Measurements from ENCODE around the gene ANO5. TPM values are rescaled to one million over a fixed set of nuclear protein-coding genes. Genes with fewer than 3 reads are reported as not detected.

The ANO5 gene
- total RNA-seq, 1 donor from 2014 or later = 16.5 TPM

DNA sequence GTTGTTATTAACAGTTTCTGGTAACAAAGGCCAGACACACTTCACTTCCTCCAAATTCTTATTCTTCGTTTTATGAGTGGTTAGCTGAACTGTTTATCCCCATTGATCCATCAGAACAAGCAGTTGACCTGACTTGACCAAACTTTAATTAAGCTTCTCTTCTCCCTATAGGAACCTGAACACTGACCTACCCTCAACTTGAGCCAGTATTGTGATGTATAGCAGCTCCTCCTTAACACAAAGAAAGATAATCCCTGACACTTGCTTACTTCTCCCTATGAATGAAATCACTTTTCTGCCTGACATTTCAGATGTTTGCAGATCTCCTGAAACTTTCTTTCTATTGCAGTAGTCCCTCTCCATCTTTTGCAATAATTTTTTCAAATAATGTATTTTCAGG is 41.9 kb downstream of the ANO5 start:
- H3K27me3 ChIP-seq = no peaks in the 10 kb centered on the region
- no peak overlapping the region for H3K4me3 ChIP-seq
- DNase-seq (ENCODE audit: low spot score) = peak; percentile 33
- Mint-ChIP-seq H3K36me3 (peaks cover 8% of the 10 kb centered on the region), H3K4me3 (no peak overlapping the region), H3K4me1 (peaks cover 16% of the 10 kb centered on the region), H3K27me3 (ENCODE audit: insufficient read depth, low read depth) (no peaks in the 10 kb centered on the region), H3K9me3 (no peaks in the 10 kb centered on the region), H3K27ac (no peak overlapping the region)
- no peaks in the 10 kb centered on the region for H3F3A ChIP-seq (ENCODE audit: low read depth)
- H3K36me3 ChIP-seq = no peaks in the 10 kb centered on the region
- H3K9me3 ChIP-seq (ENCODE audit: low read depth) = no peaks in the 10 kb centered on the region
- no peaks in the 10 kb centered on the region for H3K79me2 ChIP-seq (ENCODE audit: low read depth)
- peaks cover 16% of the 10 kb centered on the region for H3K4me1 ChIP-seq
- H3K9ac ChIP-seq = no peak overlapping the region
- peak overlapping the region; percentile 39 for H3K4me2 ChIP-seq
- no peak overlapping the region for H2AFZ ChIP-seq (replicated peaks)
- no peak overlapping the region for H3K27ac ChIP-seq
- TF ChIP-seq EZH2phosphoT487 (IDR thresholded peaks at IDR 0.05) (no peak), EZH2 (IDR thresholded peaks at IDR 0.05) (no peak)
- TF ChIP-seq, protein P1, sequence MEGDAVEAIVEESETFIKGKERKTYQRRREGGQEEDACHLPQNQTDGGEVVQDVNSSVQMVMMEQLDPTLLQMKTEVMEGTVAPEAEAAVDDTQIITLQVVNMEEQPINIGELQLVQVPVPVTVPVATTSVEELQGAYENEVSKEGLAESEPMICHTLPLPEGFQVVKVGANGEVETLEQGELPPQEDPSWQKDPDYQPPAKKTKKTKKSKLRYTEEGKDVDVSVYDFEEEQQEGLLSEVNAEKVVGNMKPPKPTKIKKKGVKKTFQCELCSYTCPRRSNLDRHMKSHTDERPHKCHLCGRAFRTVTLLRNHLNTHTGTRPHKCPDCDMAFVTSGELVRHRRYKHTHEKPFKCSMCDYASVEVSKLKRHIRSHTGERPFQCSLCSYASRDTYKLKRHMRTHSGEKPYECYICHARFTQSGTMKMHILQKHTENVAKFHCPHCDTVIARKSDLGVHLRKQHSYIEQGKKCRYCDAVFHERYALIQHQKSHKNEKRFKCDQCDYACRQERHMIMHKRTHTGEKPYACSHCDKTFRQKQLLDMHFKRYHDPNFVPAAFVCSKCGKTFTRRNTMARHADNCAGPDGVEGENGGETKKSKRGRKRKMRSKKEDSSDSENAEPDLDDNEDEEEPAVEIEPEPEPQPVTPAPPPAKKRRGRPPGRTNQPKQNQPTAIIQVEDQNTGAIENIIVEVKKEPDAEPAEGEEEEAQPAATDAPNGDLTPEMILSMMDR (IDR thresholded peaks at IDR 0.05) = no peak
- no peaks in the 10 kb centered on the region for H4K20me1 ChIP-seq (ENCODE audit: low read depth)

DNA sequence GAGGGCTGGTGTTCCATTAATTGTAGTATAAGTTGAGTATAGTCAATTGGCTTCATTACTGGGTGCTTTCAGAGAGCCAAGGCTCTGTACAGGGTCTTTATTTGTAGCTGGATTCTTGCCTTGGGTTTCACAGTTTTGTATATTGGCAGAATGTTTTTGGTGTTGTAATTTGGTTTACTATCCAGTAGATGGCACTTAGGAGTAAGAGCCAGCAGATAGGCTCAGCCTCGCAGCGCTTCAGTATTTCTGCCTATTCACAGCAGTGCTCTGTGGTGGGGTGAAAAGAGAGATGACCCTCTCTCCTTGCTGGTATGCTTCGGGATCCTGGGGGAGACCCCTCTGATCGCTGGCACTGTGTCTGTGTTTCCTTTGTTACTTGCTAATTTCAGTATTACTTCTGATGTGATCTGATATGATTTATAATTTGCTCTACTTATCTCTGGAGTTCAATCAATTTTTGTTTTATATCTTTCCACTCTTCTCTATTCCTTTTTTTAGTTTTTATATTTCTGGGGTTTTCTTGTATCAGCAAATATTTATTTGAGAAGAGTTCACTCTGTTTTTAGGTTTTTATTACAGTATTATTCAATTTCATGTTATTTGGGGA is 52.2 kb downstream of the ANO5 start:
- TF ChIP-seq, protein P1 (IDR thresholded peaks at IDR 0.05) = peak; percentile 66
- no peak for TF ChIP-seq EZH2 (IDR thresholded peaks at IDR 0.05)
- peaks cover 3% of the 10 kb centered on the region for H3K27me3 Mint-ChIP-seq (ENCODE audit: insufficient read depth, low read depth)
- H3K9me3 ChIP-seq (ENCODE audit: low read depth) = no peaks in the 10 kb centered on the region
- no peaks in the 10 kb centered on the region for H3K4me1 ChIP-seq
- H3K4me3 Mint-ChIP-seq = no peak overlapping the region
- no peaks in the 10 kb centered on the region for H3K27me3 ChIP-seq
- no peak overlapping the region for H3K27ac ChIP-seq
- H3K36me3 ChIP-seq = no peaks in the 10 kb centered on the region
- H4K20me1 ChIP-seq (ENCODE audit: low read depth) = no peaks in the 10 kb centered on the region
- no peak overlapping the region for H3K4me3 ChIP-seq
- no peaks in the 10 kb centered on the region for H3K9me3 Mint-ChIP-seq
- peaks cover 17% of the 10 kb centered on the region for H3K36me3 Mint-ChIP-seq
- no peak overlapping the region for H3K4me2 ChIP-seq
- no peaks in the 10 kb centered on the region for H3K79me2 ChIP-seq (ENCODE audit: low read depth)
- no peak overlapping the region for H2AFZ ChIP-seq (replicated peaks)
- no peaks in the 10 kb centered on the region for H3F3A ChIP-seq (ENCODE audit: low read depth)
- DNase-seq (ENCODE audit: low spot score) = peak; percentile 79
- H3K4me1 Mint-ChIP-seq = no peaks in the 10 kb centered on the region
- no peak overlapping the region for H3K27ac Mint-ChIP-seq
- no peak overlapping the region for H3K9ac ChIP-seq

DNA sequence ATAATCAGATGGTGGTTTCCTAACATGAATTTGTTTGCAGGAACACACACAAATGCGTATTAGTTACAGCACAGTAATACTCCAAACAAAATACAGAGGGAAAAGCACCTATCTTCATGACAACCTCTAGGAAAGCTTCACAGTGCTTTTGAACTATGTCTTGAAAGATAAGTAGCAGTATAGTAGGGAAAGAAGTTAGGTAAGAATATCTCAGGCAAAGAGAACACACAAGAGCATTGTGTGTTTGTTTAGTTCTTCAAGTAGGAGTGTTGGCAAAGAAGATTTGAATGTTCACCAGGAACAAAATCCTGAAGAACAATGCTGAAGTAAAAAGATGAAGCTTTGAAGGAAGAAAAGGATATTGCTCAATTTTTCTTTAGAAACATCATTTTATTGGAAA is 54.1 kb downstream of the ANO5 start:
- Histone ChIP-seq H3K9ac (no peak overlapping the region), H3K4me2 (no peak overlapping the region), H3K27me3 (no peaks in the 10 kb centered on the region), H3K9me3 (ENCODE audit: low read depth) (no peaks in the 10 kb centered on the region), H4K20me1 (ENCODE audit: low read depth) (no peaks in the 10 kb centered on the region), H3K79me2 (ENCODE audit: low read depth) (no peaks in the 10 kb centered on the region), H2AFZ (replicated peaks) (no peak overlapping the region), H3K4me1 (no peaks in the 10 kb centered on the region), H3K4me3 (no peak overlapping the region), H3K36me3 (no peaks in the 10 kb centered on the region), H3K27ac (no peak overlapping the region), H3F3A (ENCODE audit: low read depth) (no peaks in the 10 kb centered on the region)
- Mint-ChIP-seq H3K9me3 (no peaks in the 10 kb centered on the region), H3K36me3 (peaks cover 10% of the 10 kb centered on the region), H3K4me1 (no peaks in the 10 kb centered on the region), H3K27ac (no peak overlapping the region), H3K27me3 (ENCODE audit: insufficient read depth, low read depth) (peaks cover 3% of the 10 kb centered on the region), H3K4me3 (no peak overlapping the region)
- DNase-seq (ENCODE audit: low spot score) = no peak
- TF ChIP-seq EZH2 (IDR thresholded peaks at IDR 0.05) (no peak), EZH2phosphoT487 (IDR thresholded peaks at IDR 0.05) (no peak)
- TF ChIP-seq, protein P1 (IDR thresholded peaks at IDR 0.05) = no peak

All from neural progenitor cell (in vitro differentiated cells).